Endothelial cell of umbilical vein (primary cell): ENCODE results near the gene MINDY4B.

Source experiments
- CTCF ChIP-seq, 2 donors: IDR thresholded peaks; 1 replicate in 1 of 2; 2 replicates in 1 of 2; pipeline ENCODE4 v1.5.1; 2011; ENCODE audit warnings: low read length in 2 of 2, mild to moderate bottlenecking in 2 of 2, moderate library complexity in 2 of 2, control low read depth in 1 of 2, inconsistent platforms in 1 of 2, low read depth in 1 of 2; ENCODE audit not compliant: insufficient read depth in 1 of 2; ENCODE audit errors: extremely low read depth in 1 of 2
- EZH2 ChIP-seq: IDR thresholded peaks from 2 replicates; pipeline ENCODE4 v1.6.1; 2012; ENCODE audit warnings: borderline replicate concordance, low read depth, mild to moderate bottlenecking, moderate library complexity, low read length, inconsistent platforms; ENCODE audit not compliant: severe bottlenecking
- MAX ChIP-seq: IDR thresholded peaks from 2 replicates; pipeline ENCODE4 v1.6.1; 2011; ENCODE audit not compliant: insufficient read depth, insufficient read length
- POLR2A ChIP-seq: IDR thresholded peaks from 2 replicates; pipeline ENCODE4 v1.6.1; 2012; ENCODE audit warnings: low read depth, mild to moderate bottlenecking, control low read depth, low read length

- no peak for TF ChIP-seq CTCF (IDR thresholded peaks at IDR 0.05; ENCODE audit: extremely low read depth in 1 of 2, insufficient read depth in 1 of 2, low read depth in 1 of 2, low read length in 2 of 2)
- TF ChIP-seq MAX: no peak
- no peak for TF ChIP-seq EZH2
- no peak for TF ChIP-seq POLR2A
These were observed 28.3 kb upstream of the MINDY4B start for GRCh38 chr3:150933473-150933995.
